CD4-positive, alpha-beta T cell treated with Interleukin-17A for 4 hours (primary cell): ENCODE results near the gene TNS3.
"Not testable (repeated sequence)": the region's sequence is repeated elsewhere in the genome, so short reads cannot be mapped to it uniquely, and the experiment has no call there.

Experiments used
- DNase-seq: peaks from one replicate; pipeline ENCODE4 v3.0.0-alpha.2; 2020; ENCODE audit warnings: mixed read lengths

TNS3 gene

DNA sequence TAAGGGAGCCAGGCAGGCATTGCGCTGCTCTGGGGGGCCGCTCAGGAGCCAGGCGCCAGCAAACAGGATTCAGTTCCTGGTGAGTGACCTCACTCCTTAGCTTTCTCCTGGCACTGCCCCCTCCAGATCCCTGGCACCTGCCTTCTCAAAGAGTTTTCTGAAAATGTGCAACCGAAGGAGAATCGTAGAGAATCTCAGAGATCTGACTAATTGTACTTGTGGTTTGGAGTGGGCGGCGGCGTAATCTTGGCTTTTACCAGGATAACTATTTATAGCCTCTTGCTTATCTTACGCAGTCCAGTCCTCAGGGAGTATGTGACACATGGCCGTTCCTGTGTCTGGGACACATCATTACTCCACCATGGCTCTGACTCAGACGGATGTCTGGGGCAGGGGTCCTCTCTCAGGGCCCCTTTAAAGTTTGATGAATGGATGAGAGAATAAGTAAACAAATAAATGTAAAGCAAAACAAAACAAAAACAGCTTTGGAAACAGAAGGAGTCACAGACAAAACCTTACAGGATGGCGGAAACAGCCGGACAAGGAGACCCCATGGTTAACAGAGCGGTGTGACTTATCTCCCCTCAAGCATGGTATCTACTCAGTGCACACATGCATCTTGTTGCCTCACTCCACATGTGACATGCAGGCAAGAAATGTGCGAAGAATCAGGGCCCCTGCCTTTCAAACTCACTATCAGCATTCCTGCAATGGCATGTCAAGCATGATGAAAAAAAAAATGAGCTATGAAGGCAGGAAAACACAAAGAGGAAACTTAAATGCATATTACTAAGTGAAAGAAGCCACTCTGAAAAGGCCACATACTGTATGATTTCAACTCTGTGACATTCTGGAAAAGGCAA lies 99.7 kb downstream of the TNS3 start:
- DNase-seq = no peak

DNA sequence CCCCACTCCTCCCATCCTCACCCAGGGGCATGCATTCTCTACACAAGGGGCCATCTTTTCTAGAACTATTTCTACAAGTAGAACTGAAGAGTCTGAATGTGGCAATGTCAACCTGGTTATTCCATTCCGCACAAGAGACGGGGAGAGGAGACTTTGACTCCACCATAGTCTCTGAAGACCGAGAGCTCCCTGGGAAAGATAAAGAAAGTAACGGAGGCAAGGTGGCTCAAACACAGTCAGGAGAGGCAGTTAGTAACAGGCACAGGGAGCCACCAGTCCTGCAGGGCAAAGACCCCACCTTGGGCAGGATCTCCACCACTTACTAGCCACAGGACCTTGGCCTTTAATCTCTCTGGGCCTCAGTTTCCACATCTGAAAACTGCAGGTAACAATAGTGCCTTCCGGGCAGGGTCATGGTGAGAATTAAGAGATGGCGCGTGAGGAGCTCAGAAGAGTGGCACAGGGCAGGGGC lies 100.3 kb downstream of the TNS3 start:
- DNase-seq = no peak

DNA sequence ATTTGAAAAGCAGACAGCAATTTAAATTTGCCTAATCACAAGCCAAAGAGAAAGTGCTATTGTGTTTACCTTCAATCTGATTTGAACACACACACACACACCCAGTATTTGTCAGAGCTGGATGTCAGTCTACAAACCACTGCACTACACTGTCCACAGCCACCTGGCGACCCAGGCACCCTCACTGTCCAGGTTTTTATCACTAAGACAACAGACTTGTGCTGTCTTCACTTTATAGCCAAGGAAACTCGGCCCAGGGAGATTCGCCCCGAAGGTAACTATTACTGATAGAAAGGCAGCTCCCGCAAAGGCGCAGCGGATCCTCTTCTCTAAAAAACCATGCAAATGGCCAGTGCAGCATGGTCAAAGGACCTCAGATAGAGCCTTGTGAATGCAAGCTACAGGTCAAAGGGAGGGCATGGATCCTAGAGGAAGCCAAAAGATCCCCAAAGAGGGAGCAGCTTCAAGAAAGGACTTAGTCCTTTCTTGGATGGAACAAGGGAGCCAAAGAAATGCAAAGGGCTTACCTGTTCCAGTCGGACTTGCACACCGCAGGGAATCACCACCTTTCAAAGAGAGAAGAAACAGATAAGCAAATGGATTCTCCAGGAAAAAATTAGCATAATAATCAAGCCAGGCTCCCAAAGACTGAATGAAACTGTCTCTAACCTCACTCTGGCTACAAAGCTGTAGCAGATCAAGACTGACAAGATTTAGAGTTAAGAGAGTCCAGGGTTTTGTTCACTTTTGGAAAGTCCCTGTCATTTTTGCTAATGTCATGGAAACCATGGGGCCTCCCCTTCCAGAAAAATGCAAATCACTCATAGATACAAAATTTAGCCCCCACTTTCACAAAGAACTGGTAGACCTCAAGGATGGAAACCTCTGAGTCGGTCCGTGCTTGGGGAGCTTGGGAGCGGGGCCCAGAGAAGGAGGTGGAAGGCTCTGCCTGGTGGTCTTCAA lies 101.1 kb downstream of the TNS3 start:
- DNase-seq = no peak

DNA sequence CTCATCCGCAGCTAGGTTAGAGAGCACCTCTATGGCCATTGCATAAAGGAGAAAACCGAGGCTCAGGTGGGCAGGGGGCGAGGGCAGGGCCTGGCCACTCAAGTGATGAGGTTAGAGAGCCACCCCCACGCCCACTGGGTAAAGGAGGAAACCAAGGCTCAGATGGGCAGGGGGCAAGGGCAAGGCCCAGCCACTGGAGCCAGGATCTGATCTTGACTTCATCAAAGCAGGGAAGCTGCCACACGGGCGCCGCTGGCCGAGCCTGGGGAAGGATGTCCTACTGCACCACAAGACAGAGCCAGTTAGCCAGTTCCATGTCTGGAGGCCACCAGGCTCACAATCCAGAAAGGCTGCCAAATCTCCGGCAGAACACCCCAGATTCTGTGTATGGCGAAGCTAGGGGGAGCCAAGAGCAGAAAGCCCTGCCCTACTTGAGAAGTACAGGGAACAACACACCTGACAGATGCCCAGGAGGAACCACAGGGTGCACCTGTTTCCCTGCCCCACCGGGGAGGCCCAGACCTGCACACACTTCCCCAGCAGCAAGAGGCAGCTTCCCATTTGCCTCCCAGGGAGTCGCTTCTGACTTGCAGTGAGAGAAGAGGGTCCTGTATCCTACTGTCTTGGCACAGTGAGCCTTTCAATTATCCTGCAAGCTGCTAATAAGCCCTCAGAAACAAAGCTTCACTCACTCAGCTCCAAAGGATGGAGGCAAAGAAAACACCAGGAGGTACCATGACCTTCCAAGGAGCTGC lies 101.9 kb downstream of the TNS3 start:
- no peak for DNase-seq

DNA sequence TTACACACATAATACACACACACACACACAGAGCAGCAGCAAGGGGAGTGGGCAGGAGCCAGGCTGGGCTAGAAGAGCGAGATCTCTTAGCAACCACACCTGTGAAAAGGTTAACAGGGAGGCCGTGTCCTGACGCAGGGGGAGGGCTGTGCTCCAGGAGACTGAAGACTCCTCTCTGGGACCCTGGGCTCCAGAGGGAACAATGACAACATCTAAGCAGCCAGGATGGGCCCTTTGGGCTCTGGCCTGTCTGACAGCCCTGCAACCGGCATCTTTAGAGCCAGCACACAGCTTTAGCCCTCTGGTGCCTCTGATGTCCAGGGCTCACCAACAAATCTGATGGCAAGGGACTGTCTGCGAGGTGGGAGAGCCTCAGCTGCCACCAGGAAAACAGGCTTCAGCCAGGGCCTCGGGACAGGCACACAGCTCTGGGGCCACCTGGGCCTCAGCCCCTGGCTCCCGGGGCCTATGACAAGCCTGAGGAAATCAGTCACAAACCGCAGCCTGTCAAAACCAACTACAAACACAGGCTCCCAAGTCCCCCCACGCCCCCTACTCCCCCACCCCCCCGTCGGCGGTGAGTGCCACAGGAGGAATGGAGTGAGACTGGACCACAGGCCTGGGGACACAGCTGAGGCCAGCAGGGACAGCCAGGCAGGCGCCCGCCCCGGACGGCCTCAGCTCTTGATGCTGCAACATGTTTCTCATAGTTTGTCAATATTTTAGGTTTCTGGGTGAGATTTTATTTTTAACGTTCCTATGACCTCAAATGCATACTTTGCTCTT lies 102.8 kb downstream of the TNS3 start:
- DNase-seq = no peak

DNA sequence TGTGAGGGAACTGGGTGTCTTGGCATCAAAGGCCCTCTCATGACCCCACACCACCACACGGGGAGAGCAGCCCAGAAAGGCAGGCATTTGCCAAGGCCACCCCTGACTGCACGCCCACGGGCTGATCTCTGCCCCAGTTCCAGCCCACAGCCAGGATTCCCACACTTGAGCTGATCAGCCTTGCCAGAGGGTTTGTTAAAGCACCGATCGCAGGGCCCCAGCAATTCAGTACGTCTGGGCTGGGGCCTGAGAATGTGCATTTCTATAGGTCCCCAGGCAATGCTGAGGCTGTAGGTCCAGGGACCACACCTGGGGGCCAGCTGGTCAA lies 103.9 kb downstream of the TNS3 start:
- DNase-seq = no peak

DNA sequence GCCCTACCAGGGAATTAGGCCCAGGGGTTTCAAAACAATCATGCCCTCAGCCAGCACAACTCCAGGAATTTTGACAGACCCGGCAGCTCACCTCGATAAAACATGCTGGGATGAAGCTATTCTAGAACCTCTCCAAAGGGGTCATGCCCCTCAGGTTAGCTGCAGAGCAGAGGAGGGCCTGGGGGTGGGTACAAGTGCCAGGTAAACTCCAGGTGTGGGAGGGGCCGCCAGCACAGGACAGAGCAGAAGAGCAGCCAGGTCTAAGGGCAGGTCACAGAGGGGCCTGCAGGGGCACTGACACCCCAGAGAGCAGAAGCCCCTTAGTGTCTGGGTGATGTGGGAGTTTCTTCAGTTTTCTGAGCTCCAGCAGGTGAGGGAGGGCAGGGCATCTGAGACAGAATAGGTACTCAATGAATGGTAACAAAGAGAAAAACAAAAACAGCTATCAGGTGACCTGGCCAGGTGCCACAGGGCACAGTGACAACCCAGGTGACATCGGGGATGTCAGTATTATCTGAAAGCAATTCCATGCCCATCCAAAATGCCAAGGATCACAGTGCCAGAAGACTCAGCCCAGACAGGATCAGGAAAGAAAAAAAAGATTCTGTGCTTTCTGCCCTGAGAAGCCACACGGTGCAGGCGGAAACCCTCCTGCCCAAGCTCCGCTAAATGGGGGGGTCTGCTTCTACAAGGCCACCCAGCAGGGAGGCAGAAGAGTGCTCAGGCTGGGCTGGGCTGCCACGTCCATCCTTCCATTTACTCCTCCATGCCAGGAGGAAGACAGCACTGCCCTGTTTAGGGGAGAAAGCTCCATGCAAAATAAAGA lies 104.5 kb downstream of the TNS3 start:
- no peak for DNase-seq

DNA sequence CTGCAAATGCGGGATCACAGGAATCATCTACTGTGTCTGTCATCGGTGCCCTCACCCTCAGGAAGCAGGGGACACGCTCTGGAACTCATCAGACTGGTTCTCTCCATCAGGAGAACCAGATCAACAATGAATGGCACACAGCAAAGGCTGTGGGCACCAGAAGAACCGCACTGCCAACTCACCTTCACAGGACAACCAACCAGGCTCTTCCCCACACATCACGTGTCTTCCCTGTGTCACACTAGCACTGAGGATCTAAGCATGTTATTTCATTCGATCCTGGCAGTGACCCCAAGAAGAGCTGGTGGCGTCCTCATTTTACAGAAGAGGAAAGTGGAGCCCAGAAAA lies 106.1 kb downstream of the TNS3 start:
- no peak for DNase-seq

DNA sequence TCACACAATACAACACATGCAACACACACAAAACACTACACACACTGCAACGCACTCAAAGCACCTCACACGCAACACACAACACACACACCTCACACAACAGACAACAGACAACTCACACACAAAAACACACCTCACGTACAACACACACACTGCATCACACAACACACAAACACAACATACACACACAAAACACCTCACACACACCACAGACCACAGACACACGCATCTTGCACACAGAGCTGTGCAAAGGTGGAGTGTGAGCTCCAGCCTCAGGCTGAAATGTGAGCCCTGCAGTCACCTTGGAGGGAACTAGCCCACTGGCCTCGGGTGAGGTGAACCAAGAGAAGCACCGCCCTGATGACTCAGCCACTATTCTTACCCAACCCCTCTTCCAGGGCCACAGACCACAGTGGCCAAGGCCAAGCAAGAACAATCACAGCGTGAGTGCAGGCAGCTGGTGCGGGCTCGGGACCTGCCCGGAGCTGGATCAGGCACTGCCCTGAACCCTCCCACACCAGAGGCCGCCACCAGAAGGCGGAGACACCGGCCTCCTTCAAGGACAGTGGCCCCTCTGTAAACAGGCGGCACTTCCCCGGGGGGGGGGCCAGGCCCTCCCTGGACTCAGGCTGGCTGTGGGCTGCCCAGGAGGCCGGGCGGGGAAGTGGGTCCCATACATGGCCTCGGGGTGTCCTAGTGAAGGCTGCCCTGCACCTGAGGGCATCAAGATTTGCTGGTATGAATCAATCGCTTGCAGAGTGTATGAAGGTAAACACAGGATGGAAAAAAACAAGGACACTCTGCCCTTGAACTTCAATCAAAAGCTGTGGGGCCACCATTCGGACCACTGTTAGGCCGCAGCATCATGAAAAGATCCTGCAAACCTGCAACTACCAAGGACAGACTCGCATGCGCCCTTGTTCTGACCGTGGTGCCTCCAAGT lies 106.7 kb downstream of the TNS3 start:
- DNase-seq = no peak

DNA sequence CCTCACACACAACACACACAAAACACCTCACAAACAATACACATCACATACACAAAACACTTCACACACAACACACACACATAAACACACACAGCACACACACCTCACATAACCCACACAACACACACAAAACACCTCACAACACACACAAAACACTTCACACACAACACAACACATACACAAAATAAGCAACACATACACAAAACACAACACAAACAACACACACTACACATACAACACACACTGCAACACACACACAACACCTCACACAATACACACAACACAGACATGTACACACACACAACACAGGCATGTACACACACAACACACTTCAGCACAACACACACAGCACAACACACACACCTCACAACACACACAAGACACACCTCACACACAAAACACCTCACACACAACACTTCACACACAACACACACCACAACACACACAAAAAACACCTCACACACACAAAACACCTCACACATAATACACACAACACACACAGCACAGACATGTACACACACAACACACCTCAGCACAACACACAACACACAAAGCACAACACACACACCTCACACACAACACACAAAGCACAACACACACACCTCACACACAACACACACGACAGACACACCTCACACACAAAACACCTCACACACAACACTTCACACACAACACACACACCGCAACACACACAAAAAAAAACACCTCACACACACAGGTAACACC lies 107.5 kb downstream of the TNS3 start:
- no peak for DNase-seq

DNA sequence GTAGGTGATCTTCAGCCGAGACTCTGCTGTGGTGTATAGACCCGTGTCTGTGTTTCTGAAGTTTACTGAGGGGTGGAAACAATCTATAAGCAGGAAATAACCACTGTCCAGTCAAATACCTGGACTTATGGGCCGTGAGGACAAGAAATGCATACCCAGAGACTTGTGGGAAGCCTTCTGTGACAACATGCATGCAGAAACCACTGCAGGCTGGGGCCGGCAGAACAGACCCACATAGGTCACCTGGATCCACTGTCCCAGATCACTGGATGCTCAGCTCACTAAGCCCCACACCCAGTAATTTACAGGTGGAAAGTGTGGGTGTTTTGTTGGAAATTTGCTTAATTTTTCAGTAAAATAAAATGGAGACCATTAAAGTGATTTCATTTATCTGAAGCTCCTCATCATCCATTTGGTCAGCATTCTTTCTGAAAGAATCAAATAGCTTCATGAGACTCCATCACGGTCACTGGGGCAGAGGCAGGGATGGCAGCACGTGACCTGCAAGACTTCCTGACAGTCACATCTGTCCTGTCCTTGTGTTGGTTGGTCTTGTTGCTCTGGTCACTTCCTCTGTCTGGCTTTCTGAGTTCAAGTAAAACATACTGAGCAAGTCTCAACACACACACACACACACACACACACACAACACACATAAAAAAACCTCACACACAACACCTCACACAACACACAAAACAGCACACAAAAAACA lies 108.3 kb downstream of the TNS3 start:
- no peak for DNase-seq

DNA sequence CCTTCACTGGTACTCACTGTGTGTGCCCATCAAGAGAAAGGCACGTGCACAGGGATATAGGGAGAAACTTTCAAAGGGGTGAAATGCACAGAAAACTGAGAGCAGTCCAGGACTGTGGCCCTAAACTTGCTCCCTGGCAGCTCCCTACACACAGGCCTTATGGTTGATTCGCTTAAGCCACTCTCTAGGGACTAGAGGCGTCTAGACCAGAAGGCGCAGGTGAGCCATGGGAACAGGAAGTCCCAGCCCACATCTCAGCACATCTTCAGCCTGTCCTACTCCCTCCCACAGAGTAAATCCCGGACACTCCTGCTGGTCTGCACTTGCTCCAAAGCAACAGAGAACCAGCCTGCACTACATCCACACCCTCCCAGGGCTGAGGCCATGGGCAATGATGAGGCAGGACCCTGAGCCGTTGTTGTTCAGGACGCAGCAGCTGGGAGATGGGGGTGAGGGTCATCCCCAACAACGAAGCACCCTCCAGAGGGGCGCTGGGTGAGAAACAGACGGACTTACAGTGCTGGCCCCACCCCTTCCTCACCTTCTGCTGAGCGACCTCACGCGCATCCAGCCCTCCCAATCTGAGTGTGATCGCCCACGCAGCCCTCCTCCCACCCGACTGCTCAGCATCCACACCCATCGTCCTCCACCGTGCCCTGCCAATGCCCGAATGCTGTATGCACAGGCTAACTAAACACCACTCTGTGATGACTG lies 109.3 kb downstream of the TNS3 start:
- DNase-seq = no peak

DNA sequence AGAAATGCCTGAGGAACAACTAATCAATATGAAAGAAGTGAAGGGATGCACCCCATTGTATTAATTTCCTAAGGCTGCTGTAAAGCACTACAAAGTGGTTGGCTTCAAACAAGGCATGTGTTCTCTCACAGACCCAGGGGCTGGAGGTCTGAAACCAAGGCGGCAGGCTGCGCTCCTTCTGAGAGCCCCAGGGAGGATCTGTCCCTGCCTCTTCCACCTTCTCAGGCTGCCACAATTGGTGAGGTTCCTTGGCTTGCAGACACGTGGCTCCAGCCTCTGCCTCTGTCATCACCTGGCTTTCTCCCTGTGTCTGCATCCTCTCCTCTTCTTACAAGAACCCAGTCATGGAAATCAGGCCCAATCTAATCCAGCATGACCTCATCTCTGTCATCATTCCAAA lies 110.1 kb downstream of the TNS3 start:
- no peak for DNase-seq

DNA sequence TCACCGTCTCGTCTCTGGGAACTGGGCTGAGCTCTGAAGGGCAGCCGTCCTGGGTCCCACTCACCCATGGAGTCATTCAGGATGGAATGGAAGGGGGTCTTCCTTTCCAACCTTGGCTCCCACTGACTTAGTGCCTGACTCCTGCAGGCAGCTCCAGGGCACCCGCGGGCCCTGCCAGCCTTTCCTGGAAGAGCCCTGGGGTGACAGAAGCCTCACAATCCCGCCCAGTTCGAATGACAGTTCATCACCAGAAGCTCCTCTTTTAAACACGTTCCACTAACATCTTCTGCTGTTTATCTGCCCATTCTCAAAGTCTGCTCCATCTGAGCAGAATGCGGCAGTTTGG lies 110.6 kb downstream of the TNS3 start:
- no peak for DNase-seq

DNA sequence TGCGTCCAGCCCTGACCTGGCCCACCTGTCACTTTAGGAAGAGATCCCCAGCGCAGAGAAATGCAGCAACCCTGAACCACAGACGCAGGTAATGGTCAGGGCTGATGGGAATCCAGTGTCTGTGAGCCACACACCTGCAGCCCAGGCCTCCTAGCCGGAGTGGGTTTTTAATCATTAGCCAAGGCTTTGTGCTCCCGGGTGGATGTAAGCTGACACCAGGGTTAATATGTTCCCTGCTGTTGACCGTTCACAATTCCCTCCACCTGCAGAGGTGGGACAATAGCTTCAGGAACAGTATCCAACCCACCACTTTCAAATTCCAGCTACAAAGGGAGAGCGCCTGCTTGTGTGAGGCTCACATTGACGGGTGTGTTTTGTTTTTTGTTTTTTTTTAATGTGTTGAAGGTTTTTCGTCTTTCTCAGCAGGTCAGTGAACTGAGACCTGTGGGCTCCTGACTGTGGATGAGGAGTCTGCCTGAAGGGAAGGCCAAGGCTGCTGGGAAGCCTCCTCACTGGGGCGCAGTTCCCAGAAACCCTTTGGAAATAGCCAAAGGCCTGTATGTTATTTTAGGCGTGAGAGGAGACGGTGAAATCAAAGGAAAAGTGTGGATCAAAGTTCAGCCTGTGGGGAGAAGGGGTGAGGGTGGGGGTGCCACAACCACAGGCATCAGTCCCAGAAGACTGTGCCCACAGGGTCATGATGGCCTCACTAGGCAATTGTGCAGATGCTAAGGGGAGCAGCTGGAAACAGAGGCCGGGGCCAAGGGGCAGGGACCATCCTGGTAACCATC lies 111.1 kb downstream of the TNS3 start:
- no peak for DNase-seq

DNA sequence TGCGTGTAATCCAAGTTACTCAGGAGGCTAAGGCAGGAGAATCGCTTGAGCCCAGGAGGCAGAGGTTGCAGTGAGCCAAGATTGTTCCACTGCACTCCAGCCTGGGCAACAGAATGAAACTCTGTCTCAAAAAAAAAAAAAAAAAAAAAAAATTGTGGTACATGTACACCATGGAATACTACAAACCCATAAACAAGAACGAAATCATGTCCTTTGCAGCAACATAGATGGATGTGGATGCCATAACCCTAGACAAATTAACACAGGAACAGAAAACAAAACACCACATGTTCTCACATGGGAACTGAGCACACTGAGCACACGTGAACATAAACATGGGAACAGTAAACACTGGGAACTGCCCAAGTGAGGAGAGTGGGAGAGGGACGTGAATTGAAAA lies 112.1 kb downstream of the TNS3 start:
- not testable (repeated sequence) for DNase-seq

DNA sequence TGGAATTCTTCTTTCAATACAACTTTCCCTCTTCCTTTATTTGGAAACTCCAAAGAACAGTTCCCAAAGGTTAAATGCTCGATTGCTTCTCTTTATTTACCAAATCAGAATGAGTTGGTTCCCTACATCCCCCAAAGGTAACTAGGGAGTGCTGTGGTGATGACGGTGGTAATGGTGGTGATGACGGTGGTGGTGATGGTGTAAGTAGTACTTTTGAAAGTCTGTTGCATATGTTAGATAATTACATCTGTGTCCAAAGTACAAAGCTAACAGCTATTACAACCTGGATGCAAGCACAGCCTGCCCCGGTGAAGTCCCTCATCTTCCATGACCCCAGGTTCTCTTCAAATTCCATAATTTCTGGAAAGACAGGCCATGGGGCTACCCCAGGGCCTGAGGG lies 115.1 kb downstream of the TNS3 start:
- DNase-seq = no peak

DNA sequence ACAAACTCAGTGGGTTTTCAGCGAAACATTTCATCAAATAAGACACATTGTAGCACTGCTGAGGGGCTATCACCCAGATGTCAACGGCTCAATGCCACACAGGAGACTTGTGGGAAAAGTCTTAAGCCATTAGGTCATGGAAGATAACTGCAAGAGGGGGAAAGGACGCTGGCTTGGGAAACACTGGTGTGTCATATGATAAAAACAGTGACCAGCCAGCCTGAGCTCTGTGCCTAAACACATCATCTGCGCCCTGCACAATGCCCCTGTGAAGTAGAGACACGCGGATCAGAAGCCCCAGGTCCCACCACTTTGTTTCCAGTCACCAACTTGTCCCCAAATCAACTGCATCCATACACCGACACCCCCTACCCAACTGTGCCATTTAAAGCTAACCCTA lies 116.7 kb downstream of the TNS3 start:
- no peak for DNase-seq
